Stomach (tissue), 9 donors: ENCODE measurements around the gene FASTKD1. TPM values are rescaled to one million over a fixed set of nuclear protein-coding genes. Genes with fewer than 3 reads are reported as not detected.
"Not testable (repeated sequence)": the region's sequence is repeated elsewhere in the genome, so short reads cannot be mapped to it uniquely, and the experiment has no call there.

ENCODE experiments used
- DNase-seq, 2 donors: peaks; one replicate each; pipeline versions ENCODE4 v3.0.0 to v3.0.0-alpha.2; 2013 to 2019
- H3K27ac ChIP-seq, 5 donors: fragments of 200-600 bp in 4 of 5; sonication (generic) in 4 of 5; one replicate each; pipeline ENCODE4 v1.5.1; 2013 to 2019; ENCODE audit warnings: mild to moderate bottlenecking in 1 of 5, moderate library complexity in 1 of 5
- H3K27me3 ChIP-seq, 3 donors: fragments of 200-600 bp; sonication (generic); one replicate each; pipeline ENCODE4 v1.5.1; 2017 to 2019; ENCODE audit warnings: mixed run types in 1 of 3
- H3K36me3 ChIP-seq, 4 donors: fragments of 200-600 bp; sonication (generic); 1 replicate in 3 of 4; 2 replicates in 1 of 4; pipeline ENCODE4 v1.5.1; 2016 to 2019
- H3K4me1 ChIP-seq, 4 donors: fragments of 200-600 bp; sonication (generic); one replicate each; pipeline ENCODE4 v1.5.1; 2016 to 2019
- H3K4me3 ChIP-seq, 4 donors: fragments of 200-600 bp; sonication (generic) in 3 of 4; one replicate each; pipeline ENCODE4 v1.5.1; 2016 to 2019; ENCODE audit warnings: mild to moderate bottlenecking in 1 of 4
- H3K9me3 ChIP-seq, 4 donors: fragments of 200-600 bp; sonication (generic); one replicate each; pipeline ENCODE4 v1.5.1; 2016 to 2019
- CTCF ChIP-seq, 7 experiments: fragments of 450-650 bp in 4 of 7; fragments of 200-600 bp in 3 of 7; sonication (generic) in 3 of 7; IDR thresholded peaks; one replicate each; pipeline ENCODE4 v1.5.1; 2016 to 2019; ENCODE audit warnings: antibody characterized with exemption in 7 of 7, control low read depth in 2 of 7, mild to moderate bottlenecking in 1 of 7
- EP300 ChIP-seq: sonication (generic); formaldehyde crosslinking; IDR thresholded peaks from one replicate; pipeline ENCODE4 v1.6.1; 2017; ENCODE audit warnings: antibody characterized with exemption
- POLR2A ChIP-seq, 4 donors: fragments of 450-650 bp; IDR thresholded peaks; one replicate each; pipeline ENCODE4 v1.6.1; 2016; ENCODE audit warnings: antibody characterized with exemption in 4 of 4, control low read depth in 2 of 4, mild to moderate bottlenecking in 1 of 4, moderate library complexity in 1 of 4
- POLR2AphosphoS5 ChIP-seq, 3 donors: sonication (generic); formaldehyde crosslinking; IDR thresholded peaks; one replicate each; pipeline ENCODE4 v1.6.1; 2016; ENCODE audit warnings: antibody characterized with exemption in 3 of 3
- WGBS, 5 donors: extraction: QIAGEN DNeasy Blood & Tissue Kit in 3 of 5; methylation state at CpG; one replicate each; pipeline versions ENCODE4 v1.1.5 to v1.1.7; 2013 to 2018; 5-methylcytosine and 5-hydroxymethylcytosine counted together
- intact Hi-C: fragments of 100-400 bp; cut with DNase I; formaldehyde crosslinking; loops from one replicate; pipeline ENCODE4 v1.15.1; 2023; ENCODE audit warnings: low total_unique reads
- polyA plus RNA-seq, 3 donors: library from polyadenylated mRNA; stranded (reverse); fragments of 200-250 nt; gene quantifications; one replicate each; pipeline ENCODE4 v1.2.3, GENCODE V29; 2013
- total RNA-seq, 5 donors: library from RNA; depleted of rRNA; stranded (reverse); fragments of >200 nt; gene quantifications; one replicate each; pipeline versions ENCODE4 v1.1.0 to v1.2.3, GENCODE V29; 2014 to 2016
- donor health status: healthy with polysubstance abuse.
- donor health status: Bipolar disorder and iron deficiency.
- donor health status: healthy.

FASTKD1 gene
- total and polyA plus RNA-seq, 8 donors = 4.0 to 37.2 (median 21.2) TPM

DNA sequence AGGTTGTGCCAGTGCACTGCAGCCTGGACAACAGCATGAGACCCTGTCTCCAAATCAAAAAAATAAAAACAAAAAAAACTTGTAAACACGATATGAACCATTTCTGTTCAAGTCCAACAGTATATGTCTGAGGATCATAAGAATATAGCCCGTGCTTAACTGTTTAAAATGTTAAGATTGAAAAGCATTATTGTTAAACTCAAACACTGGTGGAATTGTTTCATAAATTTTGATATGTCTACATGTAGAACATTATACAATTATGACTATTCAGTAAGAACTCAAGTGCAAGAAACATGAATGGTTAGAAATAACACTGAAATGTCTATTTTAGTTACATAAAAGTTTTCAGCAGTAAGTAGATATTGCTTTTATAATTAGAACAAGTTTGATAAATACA, 40.2 kb upstream of the FASTKD1 start:
- TF ChIP-seq POLR2A (IDR thresholded peaks at IDR 0.05) (no peak), POLR2AphosphoS5 (IDR thresholded peaks at IDR 0.05) (no peak), CTCF (IDR thresholded peaks at IDR 0.05) (no peak), EP300 (no peak)
- H3K27me3 ChIP-seq = no peaks in the 10 kb centered on the region
- WGBS, 5 donors = 78 to 89% (median 84%) methylated on average over 2 of the region's 2 CpGs
- intact Hi-C loops = no loop called here
- H3K9me3 ChIP-seq = no peaks in the 10 kb centered on the region
- H3K36me3 ChIP-seq = peaks cover 32 to 99% (median 98%) of the 10 kb centered on the region in 4 donors
- no peaks in the 10 kb centered on the region for H3K4me1 ChIP-seq
- H3K27ac ChIP-seq = no peak overlapping the region
- DNase-seq = no peak
- H3K4me3 ChIP-seq = no peak overlapping the region

DNA sequence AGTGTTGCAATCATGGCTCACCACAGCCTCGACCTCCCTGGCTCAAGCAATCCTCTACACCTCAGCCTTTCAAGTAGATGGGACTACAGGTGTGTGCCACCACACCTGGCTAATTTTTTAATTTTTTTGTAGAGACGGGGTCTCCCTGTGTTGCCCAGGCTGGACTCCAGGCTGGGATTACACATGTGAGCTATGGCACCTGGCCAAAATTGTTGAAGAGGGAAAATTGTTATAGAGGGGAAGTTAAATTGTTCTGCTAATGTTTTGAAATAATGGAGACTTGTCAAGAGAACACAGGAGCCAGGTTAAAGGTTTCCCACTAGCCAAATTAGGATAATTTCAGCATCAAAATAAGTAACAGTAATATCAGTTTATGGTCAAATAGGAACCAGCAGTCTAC, 35.6 kb upstream of the FASTKD1 start:
- no peaks in the 10 kb centered on the region for H3K9me3 ChIP-seq
- H3K27me3 ChIP-seq = no peaks in the 10 kb centered on the region
- intact Hi-C loops = no loop called here
- no peak for DNase-seq
- no peaks in the 10 kb centered on the region for H3K4me1 ChIP-seq
- peaks cover 46 to 100% (median 99%) of the 10 kb centered on the region in 4 donors for H3K36me3 ChIP-seq
- H3K4me3 ChIP-seq = no peak overlapping the region
- TF ChIP-seq CTCF (IDR thresholded peaks at IDR 0.05) = no peak
- no peak for TF ChIP-seq POLR2A (IDR thresholded peaks at IDR 0.05)
- no peak for TF ChIP-seq POLR2AphosphoS5 (IDR thresholded peaks at IDR 0.05)
- no peak for TF ChIP-seq EP300
- no peak overlapping the region for H3K27ac ChIP-seq
- 83 to 94% (median 87%) methylated on average over 2 of the region's 2 CpGs for WGBS, 5 donors

- Histone ChIP-seq H3K36me3 (peaks cover 4 to 20% (median 11%) of the 10 kb centered on the region in 4 donors), H3K4me1 (peaks cover 0 to 36% (median 12%) of the 10 kb centered on the region in 4 donors), H3K9me3 (no peaks in the 10 kb centered on the region), H3K27ac (no peak overlapping the region), H3K4me3 (no peak overlapping the region), H3K27me3 (no peaks in the 10 kb centered on the region)
- TF ChIP-seq CTCF (IDR thresholded peaks at IDR 0.05) = no peak
- TF ChIP-seq POLR2AphosphoS5 (IDR thresholded peaks at IDR 0.05) = no peak
- intact Hi-C loops = no loop called here
- no peak for DNase-seq
Measured at GRCh38 chr2:169599568-169599967, 25.9 kb upstream of the FASTKD1 start.

DNA sequence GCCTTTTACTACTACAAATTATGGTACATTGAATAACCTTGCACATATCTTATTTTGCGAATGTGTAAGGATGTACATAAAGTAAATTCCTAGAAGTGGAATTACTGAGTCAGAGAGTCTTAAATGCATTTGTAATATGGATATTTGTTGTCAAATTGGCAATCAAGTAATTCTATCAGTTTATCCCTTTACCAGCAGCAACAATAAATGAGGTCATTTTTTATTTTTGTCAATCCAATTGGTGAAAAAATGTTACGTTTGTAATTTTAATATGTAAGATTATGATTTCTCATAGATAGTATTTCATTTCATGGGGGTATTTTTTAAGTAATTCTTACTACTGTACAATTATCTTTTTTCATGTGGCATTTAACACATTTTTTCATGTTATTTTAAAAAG, 25.3 kb upstream of the FASTKD1 start:
- intact Hi-C loops = no loop called here
- no peak overlapping the region for H3K4me3 ChIP-seq
- 92 to 97% (median 96%) methylated on average over 2 of the region's 2 CpGs for WGBS, 5 donors

DNA sequence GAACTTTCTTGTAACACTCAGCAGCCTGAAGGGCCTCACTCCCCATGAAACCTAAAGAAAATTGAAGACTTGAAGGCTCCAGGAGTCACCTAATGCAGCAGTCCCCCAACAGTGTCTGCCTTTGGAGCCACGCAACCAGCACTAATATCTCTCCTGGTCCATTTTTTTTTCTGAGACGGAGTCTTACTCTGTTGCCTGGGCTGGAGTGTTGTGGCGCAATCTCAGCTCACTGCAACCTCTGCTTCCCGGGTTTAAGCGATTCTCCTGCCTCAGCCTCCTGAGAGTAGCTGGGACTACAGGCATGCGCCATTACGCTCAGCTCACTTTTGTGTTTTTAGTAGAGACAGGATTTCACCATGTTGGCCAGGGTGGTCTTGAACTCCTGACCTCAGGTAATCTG, 22.9 kb upstream of the FASTKD1 start:
- H3K4me3 ChIP-seq, H3K27ac ChIP-seq, DNase-seq, H3K9me3 ChIP-seq, intact Hi-C loops, H3K27me3 ChIP-seq: not testable (repeated sequence)
- 80 to 96% (median 89%) methylated on average over 6 to 7 of the region's 7 CpGs for WGBS, 5 donors
- Histone ChIP-seq H3K36me3 (peaks cover 0 to 14% (median 4%) of the 10 kb centered on the region in 4 donors), H3K4me1 (peaks cover 0 to 11% (median 4%) of the 10 kb centered on the region in 4 donors)

More for the DNA sequence above, 25.3 kb upstream of the FASTKD1 start:
- TF ChIP-seq EP300 (no peak), POLR2AphosphoS5 (IDR thresholded peaks at IDR 0.05) (no peak), POLR2A (IDR thresholded peaks at IDR 0.05) (no peak), CTCF (IDR thresholded peaks at IDR 0.05) (no peak)
- Histone ChIP-seq H3K4me1 (peaks cover 0 to 35% (median 12%) of the 10 kb centered on the region in 4 donors), H3K36me3 (peaks cover 0 to 15% (median 5%) of the 10 kb centered on the region in 4 donors), H3K9me3 (no peaks in the 10 kb centered on the region), H3K27ac (no peak overlapping the region), H3K27me3 (no peaks in the 10 kb centered on the region)
- DNase-seq = no peak
